GM21717 (cell line): ENCODE measurements around the gene SLC7A9.

Experiments used
- ATAC-seq: cut with Tn5 transposase; IDR thresholded peaks from one replicate; pipeline ENCODE4 v1.9.1; 2021; ENCODE audit warnings: mild to moderate bottlenecking, moderate library complexity; ENCODE audit not compliant: unreplicated experiment

SLC7A9 gene

GRCh38 chr19:32829345-32829896, 40.1 kb downstream of the SLC7A9 start:
- no peak for ATAC-seq

GRCh38 chr19:32828643-32829344, 40.8 kb downstream of the SLC7A9 start:
- no peak for ATAC-seq

- no peak for ATAC-seq
These were observed 41.4 kb downstream of the SLC7A9 start for GRCh38 chr19:32828139-32828538.

- ATAC-seq = no peak
These were observed 44.5 kb downstream of the SLC7A9 start for GRCh38 chr19:32824916-32825608.

GRCh38 chr19:32824191-32824751, 45.3 kb downstream of the SLC7A9 start:
- no peak for ATAC-seq

- ATAC-seq = no peak
These were observed 45.8 kb downstream of the SLC7A9 start for GRCh38 chr19:32823747-32824102.

GRCh38 chr19:32822916-32823746, 46.4 kb downstream of the SLC7A9 start:
- ATAC-seq = no peak

GRCh38 chr19:32819419-32820400, 49.9 kb downstream of the SLC7A9 start:
- no peak for ATAC-seq

- no peak for ATAC-seq
These were observed 51.0 kb downstream of the SLC7A9 start for GRCh38 chr19:32818536-32818935.

- no peak for ATAC-seq
These were observed 51.7 kb downstream of the SLC7A9 start for GRCh38 chr19:32817569-32818476.

GRCh38 chr19:32816555-32817099, 52.9 kb downstream of the SLC7A9 start:
- ATAC-seq = no peak

- no peak for ATAC-seq
These were observed 54.9 kb downstream of the SLC7A9 start for GRCh38 chr19:32814624-32815023.

- no peak for ATAC-seq
These were observed 55.6 kb downstream of the SLC7A9 start for GRCh38 chr19:32813862-32814425.

- ATAC-seq = no peak
These were observed 57.0 kb downstream of the SLC7A9 start for GRCh38 chr19:32812571-32812970.

GRCh38 chr19:32812036-32812435, 57.5 kb downstream of the SLC7A9 start:
- no peak for ATAC-seq

- no peak for ATAC-seq
These were observed 58.4 kb downstream of the SLC7A9 start for GRCh38 chr19:32811151-32811550.

GRCh38 chr19:32810452-32810851, 59.1 kb downstream of the SLC7A9 start:
- no peak for ATAC-seq

- ATAC-seq = no peak
These were observed 59.8 kb downstream of the SLC7A9 start for GRCh38 chr19:32809754-32810153.
